Measurements from ENCODE around the gene DISC1. TPM values are rescaled to one million over a fixed set of nuclear protein-coding genes. Genes with fewer than 3 reads are reported as not detected.

The DISC1 gene
- total RNA-seq, 2 donors from 2014 or later, result 3.1 to 12.4 TPM

DNA sequence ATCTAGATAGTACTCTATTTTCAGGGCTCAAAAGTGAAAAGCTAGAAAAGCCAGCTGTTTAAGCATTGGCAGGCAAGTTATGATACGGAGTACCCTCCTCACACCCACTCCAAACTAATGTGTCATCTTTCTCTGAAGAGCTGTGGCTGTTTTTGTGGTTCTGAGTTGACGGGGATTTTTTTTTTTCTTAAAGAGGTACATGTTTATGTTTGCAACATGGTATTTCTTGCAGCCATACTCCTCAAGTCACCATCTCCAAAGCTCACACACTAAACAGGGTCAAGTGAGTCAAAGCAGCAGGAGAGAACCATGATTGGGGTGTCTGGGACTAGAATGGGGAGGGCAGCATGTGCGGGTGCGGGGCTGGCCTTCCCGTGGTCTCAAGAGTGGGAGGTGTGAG lies 347.2 kb downstream of the DISC1 start:
- DNase-seq (ENCODE audit: low spot score in 2 of 2), result no peak
- peak; percentile 50 to 91 for ATAC-seq
- peaks cover 16 to 27% of the 10 kb centered on the region in 2 donors for H3K36me3 Mint-ChIP-seq
- no peak overlapping the region for H3K27ac Mint-ChIP-seq
- peaks cover 10 to 16% of the 10 kb centered on the region in 2 donors for H3K9me3 Mint-ChIP-seq

DNA sequence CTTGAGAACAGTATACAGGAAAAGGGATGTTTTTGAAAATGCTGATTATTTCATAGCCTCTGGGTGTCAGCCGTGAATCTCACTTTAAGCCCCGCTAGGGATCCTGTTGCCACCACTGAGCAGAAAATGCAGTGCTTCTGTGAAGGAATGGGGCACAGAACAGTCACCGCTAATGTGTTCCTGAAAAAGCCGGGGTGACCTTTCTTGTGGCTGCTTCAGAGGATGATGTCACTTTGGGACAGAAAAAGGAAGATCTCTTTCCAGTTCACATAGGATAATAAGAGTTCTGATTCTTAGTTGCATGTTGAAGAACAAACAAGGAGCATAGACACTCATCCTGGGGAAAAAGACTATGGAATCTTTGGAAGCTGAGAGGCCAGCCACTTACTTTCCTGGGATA lies 349.6 kb downstream of the DISC1 start:
- Mint-ChIP-seq H3K36me3 (peaks cover 10 to 12% of the 10 kb centered on the region in 2 donors), H3K27ac (no peak overlapping the region), H3K9me3 (peaks cover 8 to 10% of the 10 kb centered on the region in 2 donors)
- DNase-seq (ENCODE audit: low spot score in 2 of 2), result no peak
- no peak for ATAC-seq

- DNase-seq (ENCODE audit: low spot score in 2 of 2) (no peak), ATAC-seq (no peak)
- no peak overlapping the region for H3K27ac Mint-ChIP-seq
- peaks cover 4 to 7% of the 10 kb centered on the region in 2 donors for H3K36me3 Mint-ChIP-seq
- H3K9me3 Mint-ChIP-seq, result peaks cover 5 to 6% of the 10 kb centered on the region in 2 donors
Measured at GRCh38 chr1:231981675-231982074, 355.1 kb downstream of the DISC1 start.

DNA sequence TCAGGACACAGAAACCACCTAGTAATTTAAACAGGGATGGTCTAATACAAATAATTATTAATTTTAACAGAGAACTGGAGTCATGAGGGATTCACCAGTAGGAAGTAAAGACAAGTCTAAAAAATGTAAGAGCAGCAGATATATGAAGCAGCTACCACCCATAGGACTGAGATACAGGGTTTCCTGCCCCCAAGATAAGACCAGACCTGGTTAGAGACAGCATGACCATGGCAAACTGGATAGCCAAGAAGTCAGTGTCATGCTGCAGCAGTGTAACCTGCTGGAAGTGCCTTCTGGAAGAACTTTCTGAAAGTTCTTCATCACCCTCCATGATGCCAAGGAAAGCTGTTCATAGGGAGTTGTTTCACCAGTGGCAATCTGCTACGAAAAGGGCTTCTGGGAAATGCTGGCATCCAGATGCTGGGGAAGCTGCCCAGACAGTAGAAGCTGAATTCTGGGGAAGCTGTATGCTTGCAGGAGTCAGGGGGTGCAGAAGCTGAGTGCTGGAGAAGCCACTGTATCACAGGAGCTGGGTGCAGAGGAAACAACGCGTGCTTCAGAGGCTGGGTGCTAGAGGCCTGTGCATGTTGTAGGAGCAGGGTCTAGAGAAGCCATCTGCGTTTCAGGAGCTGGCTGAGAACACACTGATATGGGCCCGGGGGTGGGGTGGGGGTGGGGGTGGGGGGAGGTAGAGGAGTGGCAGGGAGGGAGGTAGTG lies 356.4 kb downstream of the DISC1 start:
- H3K27ac Mint-ChIP-seq, result no peak overlapping the region
- H3K9me3 Mint-ChIP-seq, result no peaks in the 10 kb centered on the region
- H3K36me3 Mint-ChIP-seq, result peaks cover 0 to 1% of the 10 kb centered on the region in 2 donors
- DNase-seq (ENCODE audit: low spot score in 2 of 2), result no peak
- ATAC-seq, result no peak

DNA sequence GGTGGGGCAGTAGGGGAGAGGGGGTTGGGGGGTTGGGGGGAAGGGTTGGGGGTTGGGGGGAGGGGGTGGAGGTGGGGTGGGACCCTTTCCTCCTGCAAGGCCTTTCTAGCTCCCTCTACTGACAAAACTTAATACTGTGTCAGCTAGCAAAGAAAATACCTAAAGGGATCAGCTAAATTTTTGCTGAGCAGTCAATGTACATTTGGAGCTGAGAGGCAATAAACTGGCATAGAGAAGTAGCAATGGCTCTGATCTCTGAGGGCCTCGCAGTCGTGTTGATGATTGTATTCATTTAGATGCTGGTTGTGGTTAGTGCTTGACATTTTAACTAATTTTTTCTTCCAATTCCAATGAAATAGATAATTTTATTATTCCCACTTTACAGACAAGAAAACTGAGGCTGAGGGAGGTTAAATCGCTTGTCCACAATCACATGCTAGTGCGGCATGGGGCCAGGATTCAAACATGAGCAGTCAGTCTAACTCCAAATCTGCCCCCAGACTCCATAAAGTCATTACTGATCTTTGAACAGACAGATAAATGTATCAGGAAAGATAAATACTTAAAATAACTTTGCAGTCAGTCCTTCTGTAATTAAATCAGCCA lies 357.1 kb downstream of the DISC1 start:
- H3K9me3 Mint-ChIP-seq, result no peaks in the 10 kb centered on the region
- DNase-seq (ENCODE audit: low spot score in 2 of 2) (no peak), ATAC-seq (no peak)
- H3K36me3 Mint-ChIP-seq, result no peaks in the 10 kb centered on the region
- H3K27ac Mint-ChIP-seq, result no peak overlapping the region

- Mint-ChIP-seq H3K36me3 (no peaks in the 10 kb centered on the region), H3K9me3 (no peaks in the 10 kb centered on the region), H3K27ac (no peak overlapping the region)
- ATAC-seq (peak in 1 of 2 donors; percentile 90), DNase-seq (ENCODE audit: low spot score in 2 of 2) (no peak)
Measured at GRCh38 chr1:231985296-231986023, 358.9 kb downstream of the DISC1 start.

GRCh38 chr1:231986631-231987336 lies 360.2 kb downstream of the DISC1 start:
- DNase-seq (ENCODE audit: low spot score in 2 of 2) (no peak), ATAC-seq (no peak)
- H3K27ac Mint-ChIP-seq, result no peak overlapping the region
- no peaks in the 10 kb centered on the region for H3K36me3 Mint-ChIP-seq
- H3K9me3 Mint-ChIP-seq, result no peaks in the 10 kb centered on the region

- Mint-ChIP-seq H3K9me3 (peaks cover 0 to 6% of the 10 kb centered on the region in 2 donors), H3K36me3 (peaks cover 0 to 7% of the 10 kb centered on the region in 2 donors), H3K27ac (no peak overlapping the region)
- no peak for DNase-seq (ENCODE audit: low spot score in 2 of 2)
- no peak for ATAC-seq
Measured at GRCh38 chr1:231990388-231990787, 363.8 kb downstream of the DISC1 start.

GRCh38 chr1:231991231-231991630 lies 364.6 kb downstream of the DISC1 start:
- DNase-seq (ENCODE audit: low spot score in 2 of 2), result no peak
- no peak overlapping the region for H3K27ac Mint-ChIP-seq
- H3K9me3 Mint-ChIP-seq, result peaks cover 0 to 6% of the 10 kb centered on the region in 2 donors
- ATAC-seq, result no peak
- peaks cover 0 to 7% of the 10 kb centered on the region in 2 donors for H3K36me3 Mint-ChIP-seq

DNA sequence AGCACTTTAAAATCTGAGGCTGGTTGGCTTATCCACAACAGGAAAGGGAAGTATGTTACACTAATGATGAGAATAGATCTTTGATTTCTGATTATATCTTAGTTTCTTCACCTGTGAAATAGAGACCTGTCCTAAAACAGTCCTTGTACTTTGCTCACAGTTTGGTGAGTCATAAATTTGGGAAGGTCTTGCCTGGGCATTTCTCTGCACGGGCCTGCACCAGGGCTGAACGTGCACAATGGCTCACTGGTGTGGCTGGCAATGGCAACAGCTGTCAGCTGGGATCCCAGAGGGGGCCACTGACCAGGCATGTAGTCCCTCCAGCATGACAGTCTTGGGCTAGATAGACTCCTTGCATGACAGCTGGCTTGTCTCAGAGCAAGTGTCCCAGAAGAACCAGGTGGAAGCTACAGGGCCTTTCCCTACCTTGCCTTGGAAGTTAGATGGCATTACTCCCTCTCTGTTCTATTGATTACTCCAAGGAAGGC lies 367.4 kb downstream of the DISC1 start:
- DNase-seq (ENCODE audit: low spot score in 2 of 2), result no peak
- H3K9me3 Mint-ChIP-seq, result peaks cover 0 to 6% of the 10 kb centered on the region in 2 donors
- peaks cover 0 to 7% of the 10 kb centered on the region in 2 donors for H3K36me3 Mint-ChIP-seq
- no peak for ATAC-seq
- no peak overlapping the region for H3K27ac Mint-ChIP-seq

GRCh38 chr1:231998791-231999190 lies 372.2 kb downstream of the DISC1 start:
- H3K27ac Mint-ChIP-seq, result no peak overlapping the region
- ATAC-seq (no peak), DNase-seq (ENCODE audit: low spot score in 2 of 2) (no peak)
- no peaks in the 10 kb centered on the region for H3K36me3 Mint-ChIP-seq
- peaks cover 0 to 5% of the 10 kb centered on the region in 2 donors for H3K9me3 Mint-ChIP-seq

GRCh38 chr1:232005300-232005699 lies 378.7 kb downstream of the DISC1 start:
- Mint-ChIP-seq H3K9me3 (no peaks in the 10 kb centered on the region), H3K27ac (no peak overlapping the region), H3K36me3 (no peaks in the 10 kb centered on the region)
- DNase-seq (ENCODE audit: low spot score in 2 of 2) (no peak), ATAC-seq (peak in 1 of 2 donors; percentile 80)

- ATAC-seq (no peak), DNase-seq (ENCODE audit: low spot score in 2 of 2) (no peak)
- H3K27ac Mint-ChIP-seq, result no peak overlapping the region
- H3K36me3 Mint-ChIP-seq, result no peaks in the 10 kb centered on the region
- H3K9me3 Mint-ChIP-seq, result no peaks in the 10 kb centered on the region
Measured at GRCh38 chr1:232009741-232010140, 383.2 kb downstream of the DISC1 start.

GRCh38 chr1:232011961-232012360 lies 385.4 kb downstream of the DISC1 start:
- Mint-ChIP-seq H3K9me3 (no peaks in the 10 kb centered on the region), H3K27ac (no peak overlapping the region), H3K36me3 (no peaks in the 10 kb centered on the region)
- DNase-seq (ENCODE audit: low spot score in 2 of 2), result no peak
- no peak for ATAC-seq

DNA sequence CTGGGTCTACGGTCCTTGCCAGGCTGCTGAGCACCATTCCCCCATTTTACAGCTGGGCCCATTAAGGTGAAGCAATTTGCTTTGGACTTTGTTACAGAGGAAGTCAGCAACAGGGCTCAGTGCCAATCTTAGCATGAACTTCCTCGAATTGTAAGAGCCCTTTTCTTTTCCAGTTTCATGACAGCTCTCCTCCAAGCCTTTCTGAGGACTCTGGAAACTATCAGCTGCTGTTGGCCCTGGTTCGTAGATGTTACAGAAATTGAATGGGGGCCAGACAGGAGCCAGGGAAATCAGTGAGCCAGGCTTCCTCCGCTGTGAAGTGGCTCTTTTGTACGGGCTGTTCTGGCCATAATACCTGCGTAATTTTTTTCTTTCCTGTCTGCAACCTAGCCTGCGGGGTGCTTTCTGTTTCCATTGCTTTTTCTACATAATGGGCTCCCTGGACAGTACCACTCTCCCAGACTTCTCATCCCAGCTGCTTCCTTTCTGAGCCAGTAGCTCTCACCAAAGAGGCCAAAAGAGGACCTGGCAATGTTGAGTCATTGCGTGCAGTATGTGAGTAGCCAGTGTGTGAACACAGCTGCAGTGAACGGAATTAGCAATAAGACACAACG lies 386.3 kb downstream of the DISC1 start:
- ATAC-seq (no peak), DNase-seq (ENCODE audit: low spot score in 2 of 2) (no peak)
- no peaks in the 10 kb centered on the region for H3K36me3 Mint-ChIP-seq
- H3K27ac Mint-ChIP-seq, result no peak overlapping the region
- H3K9me3 Mint-ChIP-seq, result no peaks in the 10 kb centered on the region

DNA sequence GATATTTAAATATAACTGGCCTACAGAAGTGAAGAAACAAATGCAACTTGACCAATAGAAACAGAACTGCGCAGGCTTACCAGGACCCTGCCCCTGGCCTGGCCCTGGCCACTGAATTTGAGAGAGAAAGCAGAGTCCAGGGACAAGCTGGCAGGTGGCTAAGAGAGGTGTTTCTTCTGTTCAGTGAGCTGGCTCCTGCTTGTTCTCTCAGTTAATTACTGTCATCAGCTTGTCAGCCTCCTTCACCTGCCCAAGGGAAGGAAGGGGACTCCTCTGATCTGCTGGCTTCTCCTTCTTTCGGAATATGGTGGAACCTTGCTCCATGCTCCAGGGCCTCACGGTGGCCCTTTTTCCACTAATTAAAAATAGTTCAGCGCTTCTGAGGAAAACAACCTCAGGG lies 388.4 kb downstream of the DISC1 start:
- Mint-ChIP-seq H3K36me3 (no peaks in the 10 kb centered on the region), H3K9me3 (no peaks in the 10 kb centered on the region), H3K27ac (no peak overlapping the region)
- ATAC-seq, result no peak
- no peak for DNase-seq (ENCODE audit: low spot score in 2 of 2)

Data from activated naive CD4-positive, alpha-beta T cell treated with anti-CD3 and anti-CD28 coated beads, Interleukin-2, amount 50 U/mL, for 72 hours (primary cell).